Measurements from ENCODE around the gene CABP2.

Gene CABP2

GRCh38 chr11:67507864-67508485, 15.3 kb downstream of the CABP2 start, which contains the start of gene CDK2AP2 (continued):
- peak; percentile 72 for TF ChIP-seq ZFHX2 (tag by site-specific recombination; conservative IDR thresholded peaks at IDR 0.05)
- no peak; the same call in 1 of the 2 replicates for TF ChIP-seq KLF8 (tag by site-specific recombination; IDR thresholded peaks at IDR 0.05)
- no peak for TF ChIP-seq BCL6B (tag by site-specific recombination; IDR thresholded peaks at IDR 0.05)
- no peak for TF ChIP-seq ZNF704 (tag by site-specific recombination; IDR thresholded peaks at IDR 0.05)
- TF ChIP-seq ZNF449 (tag by site-specific recombination; IDR thresholded peaks at IDR 0.05): no peak
- TF ChIP-seq HOXA7 (CRISPR knock-in tag; IDR thresholded peaks at IDR 0.05; ENCODE audit: borderline replicate concordance): no peak
- TF ChIP-seq ZBTB7A (tag by site-specific recombination; IDR thresholded peaks at IDR 0.05; ENCODE audit: low read depth): peak; percentile 69; the same call in 1 of the 2 replicates
- TF ChIP-seq SP3 (tag by site-specific recombination; IDR thresholded peaks at IDR 0.05): peak; percentile 79
- TF ChIP-seq ZNF311 (tag by site-specific recombination; IDR thresholded peaks at IDR 0.05; ENCODE audit: borderline replicate concordance): no peak
- TF ChIP-seq ZNF791 (tag by site-specific recombination; IDR thresholded peaks at IDR 0.05): no peak
- TF ChIP-seq ZNF544 (tag by site-specific recombination; IDR thresholded peaks at IDR 0.05): no peak
- TF ChIP-seq INSM2 (tag by site-specific recombination; IDR thresholded peaks at IDR 0.05): no peak
- TF ChIP-seq ZNF184 (tag by site-specific recombination; IDR thresholded peaks at IDR 0.05): no peak
- no peak for TF ChIP-seq ZNF776 (tag by site-specific recombination; IDR thresholded peaks at IDR 0.05; ENCODE audit: borderline replicate concordance)
- no peak for TF ChIP-seq GLI4 (tag by site-specific recombination; IDR thresholded peaks at IDR 0.05)
- peak; percentile 87 for TF ChIP-seq ZXDB (tag by site-specific recombination; IDR thresholded peaks at IDR 0.05)
- no peak for TF ChIP-seq ZNF354C (tag by site-specific recombination; IDR thresholded peaks at IDR 0.05; ENCODE audit: borderline replicate concordance, low read depth)
- no peak for TF ChIP-seq HOXD13 (CRISPR knock-in tag; IDR thresholded peaks at IDR 0.05; ENCODE audit: borderline replicate concordance)
- no peak for TF ChIP-seq PRDM6 (tag by site-specific recombination; IDR thresholded peaks at IDR 0.05)
- no peak for TF ChIP-seq ZNF335 (tag by site-specific recombination; conservative IDR thresholded peaks at IDR 0.05)
- no peak for TF ChIP-seq ZNF433 (tag by site-specific recombination; IDR thresholded peaks at IDR 0.05; ENCODE audit: low read depth)
- 0 out of 2 replicates have a peak, but pooled peaks have one; percentile 42 for TF ChIP-seq ZNF2 (tag by site-specific recombination; IDR thresholded peaks at IDR 0.05)
- TF ChIP-seq GLIS1 (tag by site-specific recombination; IDR thresholded peaks at IDR 0.05): peak; percentile 10; the same call in 1 of the 2 replicates
- no peak for TF ChIP-seq ZNF155 (tag by site-specific recombination; IDR thresholded peaks at IDR 0.05)
- TF ChIP-seq ZNF214 (tag by site-specific recombination; IDR thresholded peaks at IDR 0.05; ENCODE audit: borderline replicate concordance): no peak
- no peak for TF ChIP-seq ZNF707 (tag by site-specific recombination; IDR thresholded peaks at IDR 0.05)
- TF ChIP-seq ZNF148 (tag by site-specific recombination; IDR thresholded peaks at IDR 0.05; ENCODE audit: borderline replicate concordance): no peak
- TF ChIP-seq ZNF768 (tag by site-specific recombination; IDR thresholded peaks at IDR 0.05): no peak; the same call in 1 of the 2 replicates
- TF ChIP-seq SALL2 (tag by site-specific recombination; IDR thresholded peaks at IDR 0.05; ENCODE audit: borderline replicate concordance): no peak
- no peak for TF ChIP-seq ZNF645 (tag by site-specific recombination; IDR thresholded peaks at IDR 0.05)

Measured in HEK293 (cell line).